Activated T-cell treated with anti-CD3 and anti-CD28 coated beads for 24 hours (primary cell): Measurements from ENCODE around the gene MCC.

ENCODE experiments used
- DNase-seq: peaks from one replicate; pipeline ENCODE4 v3.0.0-alpha.2; 2020; ENCODE audit warnings: low read depth

The MCC gene

DNA sequence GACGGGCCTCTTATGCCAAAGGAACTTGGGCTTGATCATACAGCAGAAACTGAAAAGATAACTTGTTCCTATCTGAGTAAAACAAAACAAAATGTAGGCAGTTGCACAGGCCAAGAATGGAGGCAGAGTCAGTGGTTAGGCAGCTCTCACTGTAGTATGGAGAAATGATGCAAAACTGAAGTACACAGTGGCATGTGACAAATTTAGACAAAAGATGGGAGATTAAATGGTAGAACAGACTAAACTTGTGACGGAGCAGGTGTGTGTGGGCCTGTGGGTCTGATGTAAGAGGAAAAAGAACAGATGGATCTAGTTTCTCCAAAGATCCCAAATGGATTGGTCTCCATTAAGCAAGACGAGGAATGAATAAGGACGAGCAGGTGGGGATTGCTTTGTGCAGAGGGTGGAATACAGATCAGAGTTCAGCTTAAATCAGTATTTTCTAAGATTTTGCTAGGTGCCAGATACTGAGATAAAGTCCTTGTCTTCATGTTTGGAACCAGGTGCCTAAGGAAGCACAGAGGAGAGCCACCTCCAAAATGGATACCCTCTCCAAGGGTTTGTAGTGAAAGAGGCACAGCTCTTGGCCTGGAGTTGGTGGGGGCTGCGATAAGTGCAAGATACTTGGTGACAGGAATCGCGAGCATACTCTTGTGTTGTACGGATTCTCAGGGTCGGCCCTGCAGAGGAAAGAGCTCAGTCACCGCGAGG is 512.4 kb downstream of the MCC start:
- no peak for DNase-seq

GRCh38 chr5:112974901-112975300 is 513.4 kb downstream of the MCC start:
- no peak for DNase-seq

- DNase-seq: no peak
These were observed 514.3 kb downstream of the MCC start for GRCh38 chr5:112973904-112974303.

GRCh38 chr5:112973036-112973435 is 515.2 kb downstream of the MCC start:
- DNase-seq: no peak
